Liver (tissue), 9 donors: ENCODE data around the gene RELL1. TPM values are rescaled to one million over a fixed set of nuclear protein-coding genes. Genes with fewer than 3 reads are reported as not detected.

Experiments
- DNase-seq: peaks from one replicate; pipeline ENCODE4 v3.0.0-alpha.2; 2017; ENCODE audit warnings: low spot score
- H3K27ac ChIP-seq, 2 donors: one replicate each; pipeline ENCODE4 v1.7.0; 2013; ENCODE audit warnings: inconsistent platforms in 2 of 2, low read length in 2 of 2, control low read depth in 1 of 2, low read depth in 1 of 2, mild to moderate bottlenecking in 1 of 2
- H3K27me3 ChIP-seq, 4 donors: one replicate each; pipeline versions ENCODE4 v1.6.1 to v1.7.0; 2013; ENCODE audit warnings: low read length in 3 of 4, inconsistent platforms in 1 of 4, mild to moderate bottlenecking in 1 of 4, moderate library complexity in 1 of 4; ENCODE audit not compliant: control insufficient read depth in 4 of 4, insufficient read depth in 4 of 4
- H3K36me3 ChIP-seq, 4 donors: one replicate each; pipeline versions ENCODE4 v1.6.1 to v1.7.0; 2013; ENCODE audit warnings: low read length in 3 of 4, mild to moderate bottlenecking in 3 of 4, low read depth in 1 of 4, moderate library complexity in 1 of 4; ENCODE audit not compliant: control insufficient read depth in 4 of 4, insufficient read depth in 3 of 4
- H3K4me1 ChIP-seq, 4 donors: one replicate each; pipeline versions ENCODE4 v1.6.1 to v1.7.0; 2013; ENCODE audit warnings: low read length in 3 of 4, mild to moderate bottlenecking in 3 of 4, moderate library complexity in 1 of 4; ENCODE audit not compliant: control insufficient read depth in 4 of 4, insufficient read depth in 4 of 4
- H3K4me3 ChIP-seq, 3 donors: one replicate each; pipeline versions ENCODE4 v1.6.1 to v1.7.0; 2013; ENCODE audit warnings: low read length in 3 of 3, control low read depth in 1 of 3, low read depth in 1 of 3, mild to moderate bottlenecking in 1 of 3
- H3K9ac ChIP-seq, 2 donors: one replicate each; pipeline ENCODE4 v1.7.0; 2013; ENCODE audit warnings: low read length in 2 of 2, mild to moderate bottlenecking in 2 of 2, moderate library complexity in 2 of 2, control low read depth in 1 of 2, low read depth in 1 of 2
- H3K9me3 ChIP-seq, 4 donors: one replicate each; pipeline versions ENCODE4 v1.6.1 to v1.7.0; 2013; ENCODE audit warnings: low read length in 3 of 4; ENCODE audit not compliant: control insufficient read depth in 4 of 4
- EGR1 ChIP-seq, 2 donors: IDR thresholded peaks; 2 replicates each; pipeline ENCODE4 v1.6.1; 2016 to 2018; ENCODE audit warnings: antibody characterized with exemption in 2 of 2, low read depth in 2 of 2
- FOXA1 ChIP-seq: IDR thresholded peaks from 2 replicates; pipeline ENCODE4 v1.6.1; 2016; ENCODE audit warnings: antibody characterized with exemption
- FOXA2 ChIP-seq: IDR thresholded peaks from 2 replicates; pipeline ENCODE4 v1.6.1; 2016; ENCODE audit warnings: antibody characterized with exemption
- GABPA ChIP-seq, 2 donors: IDR thresholded peaks in 1 of 2; conservative IDR thresholded peaks in 1 of 2; 2 replicates each; pipeline ENCODE4 v1.6.1; 2016; ENCODE audit warnings: antibody characterized with exemption in 2 of 2, mild to moderate bottlenecking in 1 of 2, moderate library complexity in 1 of 2
- HNF4A ChIP-seq, 2 donors: conservative IDR thresholded peaks; 2 replicates each; pipeline ENCODE4 v1.6.1; 2016; ENCODE audit warnings: antibody characterized with exemption in 2 of 2, mild to moderate bottlenecking in 2 of 2
- HNF4G ChIP-seq: IDR thresholded peaks from 2 replicates; pipeline ENCODE4 v1.6.1; 2016; ENCODE audit warnings: antibody characterized with exemption
- JUND ChIP-seq, 2 donors: IDR thresholded peaks; 2 replicates each; pipeline ENCODE4 v1.6.1; 2016; ENCODE audit warnings: antibody characterized with exemption in 2 of 2
- NR2F2 ChIP-seq: IDR thresholded peaks from 2 replicates; pipeline ENCODE4 v1.6.1; 2016; ENCODE audit warnings: antibody characterized with exemption
- RAD21 ChIP-seq, 2 donors: IDR thresholded peaks; 2 replicates each; pipeline ENCODE4 v1.6.1; 2016; ENCODE audit warnings: antibody characterized with exemption in 2 of 2, mild to moderate bottlenecking in 2 of 2
- SP1 ChIP-seq: IDR thresholded peaks from 2 replicates; pipeline ENCODE4 v1.6.1; 2018; ENCODE audit warnings: antibody characterized with exemption, mild to moderate bottlenecking
- TAF1 ChIP-seq: conservative IDR thresholded peaks from 2 replicates; pipeline ENCODE4 v1.6.1; 2016; ENCODE audit warnings: antibody characterized with exemption, mild to moderate bottlenecking
- YY1 ChIP-seq: IDR thresholded peaks from 2 replicates; pipeline ENCODE4 v1.6.1; 2016; ENCODE audit warnings: antibody characterized with exemption, mild to moderate bottlenecking
- WGBS: extraction: QIAGEN DNeasy Blood & Tissue Kit; methylation state at CpG from one replicate; pipeline ENCODE4 v1.1.7; 2013; 5-methylcytosine and 5-hydroxymethylcytosine counted together
- polyA plus RNA-seq, 2 donors: library from polyadenylated mRNA; stranded (reverse) in 1 of 2; unstranded in 1 of 2; fragments of 200-250 nt in 1 of 2; fragments of >200 nt in 1 of 2; fragmentation: Nextera tagmentation in 1 of 2; extraction: Ambion mirVana in 1 of 2; gene quantifications; one replicate each; pipeline versions ENCODE4 v1.2.1 to v1.2.3, GENCODE V29; 2013 to 2015
- total RNA-seq, 2 donors: library from RNA; depleted of rRNA; stranded (reverse); fragments of >200 nt; gene quantifications; one replicate each; pipeline ENCODE4 v1.2.3, GENCODE V29; 2014
- TF ChIP-seq, protein P1 (sequence below): fragments of 150-350 bp; IDR thresholded peaks from 2 replicates; pipeline ENCODE4 v1.5.1; 2017; ENCODE audit warnings: improper control_type of control experiment, low read depth, low read length; ENCODE audit not compliant: missing input control
- TF ChIP-seq, protein P2 (sequence below): IDR thresholded peaks from 2 replicates; pipeline ENCODE4 v1.6.1; 2016; ENCODE audit warnings: antibody characterized with exemption
- TF ChIP-seq, protein P3 (sequence below): IDR thresholded peaks from 2 replicates; pipeline ENCODE4 v1.6.1; 2016; ENCODE audit warnings: antibody characterized with exemption, mild to moderate bottlenecking
- TF ChIP-seq, protein P4 (sequence below): IDR thresholded peaks from 2 replicates; pipeline ENCODE4 v1.6.1; 2016; ENCODE audit warnings: antibody characterized with exemption
- donor health status: healthy.
- donor health status: healthy.
- donor health status: healthy.
- donor health status: healthy.
- donor health status: healthy.

Gene RELL1
- total and polyA plus RNA-seq, 4 donors: 1.5 to 16.8 (median 7.3) TPM

DNA sequence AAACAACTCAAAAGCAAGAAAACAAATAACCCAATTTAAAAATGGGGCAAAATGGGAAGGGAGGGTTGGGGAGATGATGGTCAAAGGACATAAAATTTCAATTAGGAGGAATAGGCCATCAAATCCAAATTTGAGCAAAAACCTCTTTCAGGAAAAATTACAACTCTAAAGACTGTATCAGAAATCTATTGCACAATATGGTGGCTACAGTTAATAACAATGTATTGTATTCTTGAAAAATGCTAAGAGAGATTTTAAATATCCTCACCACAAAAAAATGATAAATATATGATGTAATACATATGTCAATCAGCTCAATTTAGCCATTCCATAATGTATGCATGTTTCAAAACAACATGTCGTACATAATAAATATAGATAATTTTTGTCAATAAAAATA is 60.7 kb downstream of the RELL1 start (continued):
- TF ChIP-seq, protein P1, sequence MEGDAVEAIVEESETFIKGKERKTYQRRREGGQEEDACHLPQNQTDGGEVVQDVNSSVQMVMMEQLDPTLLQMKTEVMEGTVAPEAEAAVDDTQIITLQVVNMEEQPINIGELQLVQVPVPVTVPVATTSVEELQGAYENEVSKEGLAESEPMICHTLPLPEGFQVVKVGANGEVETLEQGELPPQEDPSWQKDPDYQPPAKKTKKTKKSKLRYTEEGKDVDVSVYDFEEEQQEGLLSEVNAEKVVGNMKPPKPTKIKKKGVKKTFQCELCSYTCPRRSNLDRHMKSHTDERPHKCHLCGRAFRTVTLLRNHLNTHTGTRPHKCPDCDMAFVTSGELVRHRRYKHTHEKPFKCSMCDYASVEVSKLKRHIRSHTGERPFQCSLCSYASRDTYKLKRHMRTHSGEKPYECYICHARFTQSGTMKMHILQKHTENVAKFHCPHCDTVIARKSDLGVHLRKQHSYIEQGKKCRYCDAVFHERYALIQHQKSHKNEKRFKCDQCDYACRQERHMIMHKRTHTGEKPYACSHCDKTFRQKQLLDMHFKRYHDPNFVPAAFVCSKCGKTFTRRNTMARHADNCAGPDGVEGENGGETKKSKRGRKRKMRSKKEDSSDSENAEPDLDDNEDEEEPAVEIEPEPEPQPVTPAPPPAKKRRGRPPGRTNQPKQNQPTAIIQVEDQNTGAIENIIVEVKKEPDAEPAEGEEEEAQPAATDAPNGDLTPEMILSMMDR: no peak
- TF ChIP-seq JUND (IDR thresholded peaks at IDR 0.05): no peak
- no peak for TF ChIP-seq RAD21 (IDR thresholded peaks at IDR 0.05)
- no peak for TF ChIP-seq YY1
- TF ChIP-seq HNF4G: no peak
- no peak for TF ChIP-seq EGR1 (IDR thresholded peaks at IDR 0.05; ENCODE audit: low read depth in 2 of 2)
- TF ChIP-seq TAF1: no peak
- no peak for TF ChIP-seq FOXA2
- no peak for TF ChIP-seq HNF4A (conservative IDR thresholded peaks at IDR 0.05)

DNA sequence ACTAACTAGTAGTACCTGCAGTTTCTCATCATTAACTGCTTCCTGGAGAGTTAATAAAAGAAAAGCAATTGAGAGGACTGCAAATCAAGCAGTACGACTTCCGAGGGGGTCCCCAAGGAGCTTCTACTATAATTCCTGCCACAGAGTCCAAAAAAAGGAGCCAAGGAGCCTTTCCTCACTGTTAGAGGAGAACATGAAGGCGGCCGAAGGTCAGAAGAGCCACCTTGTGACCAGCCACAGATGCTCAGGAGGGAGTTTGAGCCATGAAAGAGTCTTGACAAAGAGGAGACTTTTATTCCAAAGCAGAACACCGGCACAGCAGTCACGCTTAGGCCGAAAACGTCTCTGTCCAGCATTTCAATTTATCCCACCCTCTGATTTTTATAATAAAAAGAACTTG is 62.2 kb downstream of the RELL1 start:
- DNase-seq: no peak
- WGBS: 96% methylated on average over 8 of the region's 8 CpGs
- Histone ChIP-seq H3K27ac (no peak overlapping the region), H3K4me3 (no peak overlapping the region), H3K27me3 (no peaks in the 10 kb centered on the region), H3K36me3 (no peaks in the 10 kb centered on the region), H3K9me3 (no peaks in the 10 kb centered on the region), H3K4me1 (peaks cover 0 to 13% (median 8%) of the 10 kb centered on the region in 4 donors), H3K9ac (no peak overlapping the region)
- no peak for TF ChIP-seq JUND (IDR thresholded peaks at IDR 0.05)
- no peak for TF ChIP-seq SP1
- no peak for TF ChIP-seq NR2F2
- TF ChIP-seq, protein P2, sequence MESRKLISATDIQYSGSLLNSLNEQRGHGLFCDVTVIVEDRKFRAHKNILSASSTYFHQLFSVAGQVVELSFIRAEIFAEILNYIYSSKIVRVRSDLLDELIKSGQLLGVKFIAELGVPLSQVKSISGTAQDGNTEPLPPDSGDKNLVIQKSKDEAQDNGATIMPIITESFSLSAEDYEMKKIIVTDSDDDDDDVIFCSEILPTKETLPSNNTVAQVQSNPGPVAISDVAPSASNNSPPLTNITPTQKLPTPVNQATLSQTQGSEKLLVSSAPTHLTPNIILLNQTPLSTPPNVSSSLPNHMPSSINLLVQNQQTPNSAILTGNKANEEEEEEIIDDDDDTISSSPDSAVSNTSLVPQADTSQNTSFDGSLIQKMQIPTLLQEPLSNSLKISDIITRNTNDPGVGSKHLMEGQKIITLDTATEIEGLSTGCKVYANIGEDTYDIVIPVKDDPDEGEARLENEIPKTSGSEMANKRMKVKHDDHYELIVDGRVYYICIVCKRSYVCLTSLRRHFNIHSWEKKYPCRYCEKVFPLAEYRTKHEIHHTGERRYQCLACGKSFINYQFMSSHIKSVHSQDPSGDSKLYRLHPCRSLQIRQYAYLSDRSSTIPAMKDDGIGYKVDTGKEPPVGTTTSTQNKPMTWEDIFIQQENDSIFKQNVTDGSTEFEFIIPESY: no peak
- TF ChIP-seq, protein P3, sequence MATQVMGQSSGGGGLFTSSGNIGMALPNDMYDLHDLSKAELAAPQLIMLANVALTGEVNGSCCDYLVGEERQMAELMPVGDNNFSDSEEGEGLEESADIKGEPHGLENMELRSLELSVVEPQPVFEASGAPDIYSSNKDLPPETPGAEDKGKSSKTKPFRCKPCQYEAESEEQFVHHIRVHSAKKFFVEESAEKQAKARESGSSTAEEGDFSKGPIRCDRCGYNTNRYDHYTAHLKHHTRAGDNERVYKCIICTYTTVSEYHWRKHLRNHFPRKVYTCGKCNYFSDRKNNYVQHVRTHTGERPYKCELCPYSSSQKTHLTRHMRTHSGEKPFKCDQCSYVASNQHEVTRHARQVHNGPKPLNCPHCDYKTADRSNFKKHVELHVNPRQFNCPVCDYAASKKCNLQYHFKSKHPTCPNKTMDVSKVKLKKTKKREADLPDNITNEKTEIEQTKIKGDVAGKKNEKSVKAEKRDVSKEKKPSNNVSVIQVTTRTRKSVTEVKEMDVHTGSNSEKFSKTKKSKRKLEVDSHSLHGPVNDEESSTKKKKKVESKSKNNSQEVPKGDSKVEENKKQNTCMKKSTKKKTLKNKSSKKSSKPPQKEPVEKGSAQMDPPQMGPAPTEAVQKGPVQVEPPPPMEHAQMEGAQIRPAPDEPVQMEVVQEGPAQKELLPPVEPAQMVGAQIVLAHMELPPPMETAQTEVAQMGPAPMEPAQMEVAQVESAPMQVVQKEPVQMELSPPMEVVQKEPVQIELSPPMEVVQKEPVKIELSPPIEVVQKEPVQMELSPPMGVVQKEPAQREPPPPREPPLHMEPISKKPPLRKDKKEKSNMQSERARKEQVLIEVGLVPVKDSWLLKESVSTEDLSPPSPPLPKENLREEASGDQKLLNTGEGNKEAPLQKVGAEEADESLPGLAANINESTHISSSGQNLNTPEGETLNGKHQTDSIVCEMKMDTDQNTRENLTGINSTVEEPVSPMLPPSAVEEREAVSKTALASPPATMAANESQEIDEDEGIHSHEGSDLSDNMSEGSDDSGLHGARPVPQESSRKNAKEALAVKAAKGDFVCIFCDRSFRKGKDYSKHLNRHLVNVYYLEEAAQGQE: no peak
- TF ChIP-seq, protein P4, sequence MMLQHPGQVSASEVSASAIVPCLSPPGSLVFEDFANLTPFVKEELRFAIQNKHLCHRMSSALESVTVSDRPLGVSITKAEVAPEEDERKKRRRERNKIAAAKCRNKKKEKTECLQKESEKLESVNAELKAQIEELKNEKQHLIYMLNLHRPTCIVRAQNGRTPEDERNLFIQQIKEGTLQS: no peak
- TF ChIP-seq HNF4G: no peak
- no peak for TF ChIP-seq HNF4A (conservative IDR thresholded peaks at IDR 0.05)
- TF ChIP-seq GABPA (IDR thresholded peaks at IDR 0.05 in 1 of 2, conservative IDR thresholded peaks at IDR 0.05 in 1 of 2): no peak
- no peak for TF ChIP-seq FOXA2
- TF ChIP-seq EGR1 (IDR thresholded peaks at IDR 0.05; ENCODE audit: low read depth in 2 of 2): no peak
- no peak for TF ChIP-seq FOXA1
